Measurements from ENCODE around the gene AGBL1. TPM values are rescaled to one million over a fixed set of nuclear protein-coding genes. Genes with fewer than 3 reads are reported as not detected.

AGBL1 gene
- total and polyA plus RNA-seq, 11 donors = under 0.01 to 0.08 (median 0.02) TPM; not detected in 8

DNA sequence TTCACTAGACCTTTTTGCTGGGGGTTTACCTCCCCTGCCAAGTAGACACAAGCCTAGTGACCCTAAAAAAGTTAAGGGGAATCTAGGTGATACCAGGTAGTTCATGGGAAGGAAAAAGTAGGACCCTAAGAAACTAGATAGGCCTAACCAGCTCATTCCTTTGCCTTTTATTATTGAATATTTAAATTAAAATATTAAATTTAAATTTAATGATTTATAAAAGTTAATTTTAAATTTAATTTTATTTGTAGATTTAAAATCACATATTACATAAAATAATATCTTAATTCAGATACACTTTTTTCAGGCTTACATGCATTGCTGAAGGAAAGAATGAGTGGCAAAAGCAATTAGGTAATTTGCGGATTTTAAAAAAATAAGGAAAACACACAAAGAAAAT, 584.9 kb downstream of the AGBL1 start:
- 94 to 97% (median 95%) methylated on average over 1 of the region's 1 CpG for WGBS, 4 donors
- DNase-seq (no peak), ATAC-seq (no peak)
- H3K4me1 ChIP-seq = no peaks in the 10 kb centered on the region
- H3K27me3 ChIP-seq = peaks cover 0 to 4% (median 0%) of the 10 kb centered on the region in 9 donors
- no peak overlapping the region for H3K4me3 ChIP-seq
- no peaks in the 10 kb centered on the region for H3K36me3 ChIP-seq
- H3K27ac ChIP-seq = no peak overlapping the region
- intact Hi-C loops (cut with DNase I) = loop anchor here in 1 of 10 donors (5.0 kb wide), 1 partner anchor 48 kb away; no protein-coding TSS in a partner anchor
- TF ChIP-seq, protein P1, sequence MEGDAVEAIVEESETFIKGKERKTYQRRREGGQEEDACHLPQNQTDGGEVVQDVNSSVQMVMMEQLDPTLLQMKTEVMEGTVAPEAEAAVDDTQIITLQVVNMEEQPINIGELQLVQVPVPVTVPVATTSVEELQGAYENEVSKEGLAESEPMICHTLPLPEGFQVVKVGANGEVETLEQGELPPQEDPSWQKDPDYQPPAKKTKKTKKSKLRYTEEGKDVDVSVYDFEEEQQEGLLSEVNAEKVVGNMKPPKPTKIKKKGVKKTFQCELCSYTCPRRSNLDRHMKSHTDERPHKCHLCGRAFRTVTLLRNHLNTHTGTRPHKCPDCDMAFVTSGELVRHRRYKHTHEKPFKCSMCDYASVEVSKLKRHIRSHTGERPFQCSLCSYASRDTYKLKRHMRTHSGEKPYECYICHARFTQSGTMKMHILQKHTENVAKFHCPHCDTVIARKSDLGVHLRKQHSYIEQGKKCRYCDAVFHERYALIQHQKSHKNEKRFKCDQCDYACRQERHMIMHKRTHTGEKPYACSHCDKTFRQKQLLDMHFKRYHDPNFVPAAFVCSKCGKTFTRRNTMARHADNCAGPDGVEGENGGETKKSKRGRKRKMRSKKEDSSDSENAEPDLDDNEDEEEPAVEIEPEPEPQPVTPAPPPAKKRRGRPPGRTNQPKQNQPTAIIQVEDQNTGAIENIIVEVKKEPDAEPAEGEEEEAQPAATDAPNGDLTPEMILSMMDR (IDR thresholded peaks at IDR 0.05) = no peak
- no peak for TF ChIP-seq POLR2A (IDR thresholded peaks at IDR 0.05)
- peaks cover 0 to 15% (median 0%) of the 10 kb centered on the region in 12 donors for H3K9me3 ChIP-seq

DNA sequence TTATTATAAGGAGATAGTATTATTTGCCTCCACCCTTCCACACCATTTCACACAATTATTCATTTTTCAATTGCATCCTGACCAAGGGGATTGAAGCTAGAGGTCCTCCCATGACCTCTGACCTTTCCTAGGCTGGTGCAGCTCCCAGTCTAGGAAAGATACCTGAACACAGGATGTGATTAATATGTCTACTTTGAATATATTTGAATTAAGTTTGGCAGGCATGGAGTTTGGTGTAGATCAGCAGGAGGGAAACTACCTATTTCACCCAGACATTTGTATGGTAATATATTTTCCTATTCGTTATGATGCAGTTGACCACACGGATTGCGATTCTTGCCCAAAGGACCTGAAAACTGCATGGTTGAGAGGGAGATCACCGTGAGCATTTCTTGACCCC, 596.3 kb downstream of the AGBL1 start:
- no peaks in the 10 kb centered on the region for H3K36me3 ChIP-seq
- DNase-seq (no peak), ATAC-seq (no peak)
- H3K27me3 ChIP-seq = no peaks in the 10 kb centered on the region
- H3K4me3 ChIP-seq = no peak overlapping the region
- no peak for TF ChIP-seq POLR2A (IDR thresholded peaks at IDR 0.05)
- TF ChIP-seq, protein P1 (IDR thresholded peaks at IDR 0.05) = no peak
- H3K4me1 ChIP-seq = no peaks in the 10 kb centered on the region
- no peak overlapping the region for H3K27ac ChIP-seq
- 93 to 94% (median 93%) methylated on average over 4 of the region's 4 CpGs for WGBS, 4 donors
- intact Hi-C loops (cut with DNase I) = no loop called here
- no peaks in the 10 kb centered on the region for H3K9me3 ChIP-seq

DNA sequence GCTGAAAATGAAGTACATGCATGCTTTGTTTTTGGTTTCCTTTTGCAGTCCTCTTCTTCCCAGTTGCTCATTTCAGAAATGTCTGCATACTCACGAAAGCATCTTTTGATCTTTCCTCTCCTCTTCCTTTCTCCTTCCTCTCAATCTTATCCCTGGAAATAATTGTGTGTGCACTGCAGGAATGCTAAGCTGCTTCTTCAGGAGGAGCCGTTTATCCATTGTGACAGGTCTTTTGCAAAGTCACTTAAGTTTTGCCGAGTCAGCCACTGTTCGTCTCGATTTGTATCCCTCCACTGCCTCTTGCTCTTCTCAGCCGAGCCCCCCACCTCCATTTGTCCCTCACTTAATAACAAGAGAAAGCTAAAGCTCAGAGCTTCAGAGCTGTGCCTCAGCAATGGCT, 597.6 kb downstream of the AGBL1 start:
- Histone ChIP-seq H3K9me3 (no peaks in the 10 kb centered on the region), H3K4me1 (no peaks in the 10 kb centered on the region), H3K4me3 (no peak overlapping the region), H3K36me3 (no peaks in the 10 kb centered on the region), H3K27me3 (no peaks in the 10 kb centered on the region), H3K27ac (no peak overlapping the region)
- DNase-seq (no peak), ATAC-seq (no peak)
- WGBS, 4 donors = 43 to 53% (median 46%) methylated on average over 6 of the region's 6 CpGs
- TF ChIP-seq, protein P1 (IDR thresholded peaks at IDR 0.05) = no peak
- TF ChIP-seq POLR2A (IDR thresholded peaks at IDR 0.05) = no peak
- intact Hi-C loops (cut with DNase I) = no loop called here

DNA sequence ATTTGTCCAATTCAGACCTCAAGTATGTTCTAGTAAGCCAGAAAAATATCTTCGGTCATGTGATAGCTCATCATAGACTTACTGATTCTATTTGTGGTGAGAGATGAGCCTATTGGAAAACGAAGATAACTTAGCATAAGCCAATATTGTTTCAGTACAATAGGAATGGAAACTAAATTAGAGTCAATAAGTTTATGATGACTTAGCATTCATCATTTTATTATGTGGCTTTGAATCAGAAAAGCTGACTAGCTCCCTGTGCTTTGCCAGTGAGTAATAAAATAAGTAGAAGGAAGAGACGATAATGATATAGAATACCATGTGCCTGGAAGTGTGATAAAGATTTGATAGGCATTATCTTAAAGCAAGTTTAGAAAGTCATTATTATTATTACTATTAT, 605.6 kb downstream of the AGBL1 start:
- intact Hi-C loops (cut with DNase I) = no loop called here
- Histone ChIP-seq H3K9me3 (peaks cover 0 to 5% (median 0%) of the 10 kb centered on the region in 12 donors), H3K27ac (no peak overlapping the region), H3K4me3 (no peak overlapping the region), H3K4me1 (no peaks in the 10 kb centered on the region), H3K36me3 (no peaks in the 10 kb centered on the region), H3K27me3 (no peaks in the 10 kb centered on the region)
- WGBS, 4 donors = 79 to 85% (median 82%) methylated on average over 3 of the region's 3 CpGs
- ATAC-seq (no peak), DNase-seq (no peak)
- TF ChIP-seq, protein P1 (IDR thresholded peaks at IDR 0.05) = no peak
- no peak for TF ChIP-seq POLR2A (IDR thresholded peaks at IDR 0.05)

All from heart left ventricle (tissue), 16 donors.